Gastrocnemius medialis (tissue), 4 donors: ENCODE measurements around the gene GRIN2A. TPM values are rescaled to one million over a fixed set of nuclear protein-coding genes. Genes with fewer than 3 reads are reported as not detected.

ENCODE experiments used
- ATAC-seq, 2 donors: fragments of 150-250 bp; one replicate each; pipeline ENCODE4 v1.9.1; 2016
- DNase-seq, 2 donors: peaks; one replicate each; pipeline ENCODE4 v3.0.0-alpha.2; 2019
- H3K27ac ChIP-seq, 4 donors: fragments of 200-600 bp; sonication (generic); 1 replicate in 1 of 4; 2 replicates in 3 of 4; pipeline ENCODE4 v1.5.1; 2016 to 2018; ENCODE audit warnings: mild to moderate bottlenecking in 2 of 4, moderate library complexity in 1 of 4
- H3K27me3 ChIP-seq, 3 donors: fragments of 200-600 bp; sonication (generic) in 2 of 3; 1 replicate in 1 of 3; 2 replicates in 2 of 3; pipeline versions ENCODE4 v1.5.1 to v1.6.0; 2016 to 2019; ENCODE audit warnings: mild to moderate bottlenecking in 1 of 3, moderate library complexity in 1 of 3
- H3K36me3 ChIP-seq, 2 donors: fragments of 200-600 bp; sonication (generic) in 1 of 2; one replicate each; pipeline ENCODE4 v1.5.1; 2017 to 2018
- H3K4me1 ChIP-seq, 2 donors: fragments of 200-600 bp; sonication (generic) in 1 of 2; one replicate each; pipeline ENCODE4 v1.5.1; 2016 to 2017; ENCODE audit warnings: mild to moderate bottlenecking in 2 of 2
- H3K4me3 ChIP-seq, 4 donors: fragments of 200-600 bp; sonication (generic) in 3 of 4; 1 replicate in 1 of 4; 2 replicates in 3 of 4; pipeline ENCODE4 v1.5.1; 2016 to 2019; ENCODE audit warnings: mild to moderate bottlenecking in 2 of 4
- H3K9me3 ChIP-seq, 3 donors: fragments of 200-600 bp; sonication (generic) in 2 of 3; 1 replicate in 1 of 3; 2 replicates in 2 of 3; pipeline ENCODE4 v1.5.1; 2016 to 2019
- POLR2A ChIP-seq, 2 donors: fragments of 450-650 bp; IDR thresholded peaks; one replicate each; pipeline ENCODE4 v1.6.1; 2017; ENCODE audit warnings: antibody characterized with exemption in 2 of 2, mild to moderate bottlenecking in 2 of 2, moderate library complexity in 2 of 2
- in situ Hi-C, 4 donors: fragments of 200-750 bp; cut with MboI; loops; one replicate each; pipeline versions ENCODE4 v1.15.0 to v1.8.0; 2017; ENCODE audit warnings: low sequenced_read_pairs in 4 of 4
- intact Hi-C: fragments of 100-400 bp; cut with DNase I; formaldehyde crosslinking; loops from one replicate; pipeline ENCODE4 v1.15.1; 2023; ENCODE audit warnings: low total_unique reads
- total RNA-seq, 4 donors: library from RNA; depleted of rRNA; stranded (reverse); fragments of >200 nt; gene quantifications; one replicate each; pipeline versions ENCODE4 v1.1.0 to v1.2.3, GENCODE V29; 2016
- TF ChIP-seq, protein P1 (sequence below), 5 experiments: fragments of 450-650 bp in 3 of 5; fragments of 200-600 bp in 2 of 5; sonication (generic) in 2 of 5; IDR thresholded peaks in 4 of 5; conservative IDR thresholded peaks in 1 of 5; 1 replicate in 4 of 5; 2 replicates in 1 of 5; pipeline ENCODE4 v1.5.1; 2016 to 2019; ENCODE audit warnings: antibody characterized with exemption in 5 of 5, mild to moderate bottlenecking in 3 of 5, moderate library complexity in 3 of 5

The GRIN2A gene
- total RNA-seq, 4 donors from 2014 or later: 0.13 to 0.87 TPM; not detected in 2

DNA sequence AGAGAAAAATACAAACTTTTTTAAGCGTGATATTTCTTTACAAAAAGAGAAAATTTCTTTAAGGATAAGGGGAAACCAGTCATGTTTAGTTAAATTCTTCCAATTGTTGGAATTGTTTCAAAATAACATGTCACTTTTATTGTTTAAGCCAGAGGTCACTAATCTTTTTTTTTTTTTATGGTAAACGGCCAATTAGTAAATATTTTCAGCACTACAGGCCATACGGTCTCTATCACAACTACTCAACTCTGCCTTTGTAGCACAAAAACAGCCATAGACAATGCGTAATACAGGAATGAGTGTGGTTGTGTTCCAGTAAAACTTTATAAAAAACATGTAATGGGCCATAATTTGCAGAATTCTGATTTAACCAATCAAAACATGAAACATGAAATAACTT is 401.4 kb downstream of the GRIN2A start:
- TF ChIP-seq, protein P1, sequence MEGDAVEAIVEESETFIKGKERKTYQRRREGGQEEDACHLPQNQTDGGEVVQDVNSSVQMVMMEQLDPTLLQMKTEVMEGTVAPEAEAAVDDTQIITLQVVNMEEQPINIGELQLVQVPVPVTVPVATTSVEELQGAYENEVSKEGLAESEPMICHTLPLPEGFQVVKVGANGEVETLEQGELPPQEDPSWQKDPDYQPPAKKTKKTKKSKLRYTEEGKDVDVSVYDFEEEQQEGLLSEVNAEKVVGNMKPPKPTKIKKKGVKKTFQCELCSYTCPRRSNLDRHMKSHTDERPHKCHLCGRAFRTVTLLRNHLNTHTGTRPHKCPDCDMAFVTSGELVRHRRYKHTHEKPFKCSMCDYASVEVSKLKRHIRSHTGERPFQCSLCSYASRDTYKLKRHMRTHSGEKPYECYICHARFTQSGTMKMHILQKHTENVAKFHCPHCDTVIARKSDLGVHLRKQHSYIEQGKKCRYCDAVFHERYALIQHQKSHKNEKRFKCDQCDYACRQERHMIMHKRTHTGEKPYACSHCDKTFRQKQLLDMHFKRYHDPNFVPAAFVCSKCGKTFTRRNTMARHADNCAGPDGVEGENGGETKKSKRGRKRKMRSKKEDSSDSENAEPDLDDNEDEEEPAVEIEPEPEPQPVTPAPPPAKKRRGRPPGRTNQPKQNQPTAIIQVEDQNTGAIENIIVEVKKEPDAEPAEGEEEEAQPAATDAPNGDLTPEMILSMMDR (IDR thresholded peaks at IDR 0.05 in 4 of 5, conservative IDR thresholded peaks at IDR 0.05 in 1 of 5): no peak
- TF ChIP-seq POLR2A (IDR thresholded peaks at IDR 0.05): no peak
- Histone ChIP-seq H3K27ac (no peak overlapping the region), H3K9me3 (no peaks in the 10 kb centered on the region), H3K4me1 (no peaks in the 10 kb centered on the region), H3K36me3 (no peaks in the 10 kb centered on the region), H3K4me3 (no peak overlapping the region), H3K27me3 (no peaks in the 10 kb centered on the region)
- DNase-seq (no peak), ATAC-seq (no peak)
- intact Hi-C loops: no loop called here
- in situ Hi-C loops: no loop called here

DNA sequence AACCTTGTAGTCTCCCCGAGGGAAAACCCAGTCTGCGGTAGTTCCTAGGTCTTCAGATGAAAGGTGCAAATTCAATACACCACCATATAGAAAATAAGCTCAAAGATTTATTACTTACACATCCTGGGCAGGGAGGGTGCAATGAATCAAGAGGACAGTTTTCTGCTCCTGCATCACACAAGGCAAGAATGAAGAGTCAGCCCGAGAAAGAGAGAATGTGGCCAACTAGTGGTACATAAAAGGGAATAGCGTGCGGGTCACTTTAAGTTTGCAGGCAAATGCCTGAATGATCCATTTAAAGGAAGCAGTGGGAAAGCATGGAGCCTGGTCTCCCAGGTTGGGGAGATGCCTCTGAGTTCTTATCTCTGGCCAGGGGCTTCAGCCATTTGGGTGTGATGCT is 403.4 kb downstream of the GRIN2A start:
- no peak overlapping the region for H3K4me3 ChIP-seq
- ATAC-seq (no peak), DNase-seq (no peak)
- no peaks in the 10 kb centered on the region for H3K9me3 ChIP-seq
- intact Hi-C loops (no loop called here), in situ Hi-C loops (no loop called here)
- no peaks in the 10 kb centered on the region for H3K4me1 ChIP-seq
- TF ChIP-seq, protein P1 (IDR thresholded peaks at IDR 0.05 in 4 of 5, conservative IDR thresholded peaks at IDR 0.05 in 1 of 5): no peak
- no peak for TF ChIP-seq POLR2A (IDR thresholded peaks at IDR 0.05)
- no peaks in the 10 kb centered on the region for H3K27me3 ChIP-seq
- H3K36me3 ChIP-seq: no peaks in the 10 kb centered on the region
- no peak overlapping the region for H3K27ac ChIP-seq

DNA sequence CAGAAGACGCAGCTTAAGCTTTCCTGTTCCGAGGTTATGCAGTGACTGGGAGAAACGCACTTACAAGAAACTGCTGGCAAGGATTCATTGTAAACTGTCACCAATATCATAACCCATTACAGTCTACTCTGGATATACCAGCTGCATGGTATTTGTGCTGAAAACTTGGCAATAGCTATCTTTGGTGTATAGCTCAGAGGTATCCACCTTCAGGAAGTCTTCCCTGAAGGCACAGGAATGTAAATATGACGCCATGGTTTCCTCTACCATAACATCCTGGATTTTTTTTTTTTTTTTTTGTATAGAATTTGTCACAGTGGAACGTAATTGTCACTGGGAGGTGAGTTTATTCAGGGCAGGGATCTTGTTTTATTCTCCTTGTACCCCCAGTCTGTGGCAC is 406.2 kb downstream of the GRIN2A start:
- H3K4me3 ChIP-seq: no peak overlapping the region
- H3K27me3 ChIP-seq: no peaks in the 10 kb centered on the region
- no peak overlapping the region for H3K27ac ChIP-seq
- H3K4me1 ChIP-seq: no peaks in the 10 kb centered on the region
- intact Hi-C loops (no loop called here), in situ Hi-C loops (no loop called here)
- TF ChIP-seq, protein P1 (IDR thresholded peaks at IDR 0.05 in 4 of 5, conservative IDR thresholded peaks at IDR 0.05 in 1 of 5): no peak
- TF ChIP-seq POLR2A (IDR thresholded peaks at IDR 0.05): no peak
- H3K36me3 ChIP-seq: no peaks in the 10 kb centered on the region
- ATAC-seq (no peak), DNase-seq (no peak)
- H3K9me3 ChIP-seq: no peaks in the 10 kb centered on the region

DNA sequence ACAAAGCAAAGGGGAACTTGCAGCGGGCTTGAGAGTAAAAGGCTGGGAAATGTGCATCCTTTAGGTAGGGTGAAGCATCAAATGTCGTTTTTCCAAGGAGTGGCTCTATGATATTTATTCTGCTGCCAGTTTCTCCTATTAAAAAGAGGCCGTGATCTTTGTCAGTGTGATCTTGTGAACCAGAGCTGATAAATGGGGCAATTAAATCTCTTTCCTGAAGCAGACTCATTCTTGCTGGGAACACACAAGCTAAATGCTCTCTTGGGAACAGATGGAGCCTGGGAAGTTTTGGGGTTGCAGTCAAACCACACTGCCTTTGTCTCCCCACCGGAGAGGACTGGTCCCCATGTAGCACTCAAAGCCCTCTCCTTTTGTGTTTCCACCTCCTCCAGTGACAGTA is 408.9 kb downstream of the GRIN2A start:
- no peak for ATAC-seq

More for the DNA sequence above, 408.9 kb downstream of the GRIN2A start:
- intact Hi-C loops: no loop called here
- no peak for DNase-seq
- H3K9me3 ChIP-seq: no peaks in the 10 kb centered on the region
- H3K36me3 ChIP-seq: no peaks in the 10 kb centered on the region
- H3K27me3 ChIP-seq: no peaks in the 10 kb centered on the region
- H3K4me1 ChIP-seq: no peaks in the 10 kb centered on the region
- H3K27ac ChIP-seq: no peak overlapping the region
- no peak for TF ChIP-seq POLR2A (IDR thresholded peaks at IDR 0.05)
- TF ChIP-seq, protein P1 (IDR thresholded peaks at IDR 0.05 in 4 of 5, conservative IDR thresholded peaks at IDR 0.05 in 1 of 5): no peak
- in situ Hi-C loops: no loop called here
- H3K4me3 ChIP-seq: no peak overlapping the region
